Measurements from ENCODE around the gene HDAC4. TPM values are rescaled to one million over a fixed set of nuclear protein-coding genes. Genes with fewer than 3 reads are reported as not detected.

Gene HDAC4
- total and polyA plus RNA-seq, 9 of the 15 experiments (the other 6 are each of a cell fraction or from before 2014, with no cell fraction given), result 0.11 to 20.2 (median 4.0) TPM

DNA sequence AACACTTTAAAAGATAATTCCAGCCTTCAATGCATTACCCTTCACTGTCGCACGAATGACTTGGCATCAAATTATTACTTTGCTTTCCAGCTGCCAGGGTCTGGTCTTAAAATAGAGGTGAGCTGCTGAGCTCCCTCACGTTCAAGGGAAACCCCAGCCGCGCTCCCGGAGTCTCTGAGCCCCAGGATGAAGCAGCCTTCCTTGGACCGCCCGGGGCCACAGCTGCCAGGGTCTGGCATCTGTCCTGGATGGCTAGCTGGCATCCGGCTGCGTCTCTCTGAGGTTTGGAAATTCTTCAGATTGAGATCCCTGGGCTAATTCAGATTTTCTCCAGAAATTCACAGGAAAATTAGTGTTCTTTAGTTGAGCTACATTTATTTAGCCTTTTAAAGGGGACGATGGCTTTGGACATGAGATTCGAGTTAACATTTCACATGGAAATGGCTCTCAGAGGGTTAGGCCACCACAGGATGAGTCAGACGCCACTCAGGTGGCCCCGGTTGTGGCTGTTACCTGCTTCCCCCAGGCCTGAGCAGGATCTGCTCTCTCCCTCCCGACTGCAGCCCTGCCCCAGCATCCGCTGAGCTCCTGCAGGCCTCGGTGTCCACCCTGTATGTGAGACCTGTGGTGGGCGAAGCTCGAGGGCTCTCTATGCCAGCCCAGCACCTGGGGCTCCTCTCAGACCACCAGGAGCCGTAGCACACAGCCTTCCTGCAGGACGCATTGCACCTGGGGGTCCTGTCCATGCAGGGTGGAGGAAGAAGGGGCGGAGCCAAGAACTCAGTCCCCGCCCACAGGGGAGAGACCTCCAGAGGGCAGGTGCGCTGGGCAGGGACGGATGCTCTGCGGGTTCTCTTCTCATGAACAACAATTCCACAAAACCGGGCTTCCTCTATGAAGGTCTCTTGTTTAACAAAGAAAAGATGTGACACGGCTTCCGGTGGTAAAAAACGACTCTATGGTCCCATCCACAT, 297.4 kb downstream of the HDAC4 start (continued):
- TF ChIP-seq FOXJ3 (CRISPR knock-in tag; IDR thresholded peaks at IDR 0.05) (no peak), RBM25 (IDR thresholded peaks at IDR 0.05; ENCODE audit: low read depth, low read length, severe bottlenecking) (no peak), HDAC3 (IDR thresholded peaks at IDR 0.05; ENCODE audit: borderline replicate concordance, partially characterized antibody) (no peak)
- TF ChIP-seq, protein P1, sequence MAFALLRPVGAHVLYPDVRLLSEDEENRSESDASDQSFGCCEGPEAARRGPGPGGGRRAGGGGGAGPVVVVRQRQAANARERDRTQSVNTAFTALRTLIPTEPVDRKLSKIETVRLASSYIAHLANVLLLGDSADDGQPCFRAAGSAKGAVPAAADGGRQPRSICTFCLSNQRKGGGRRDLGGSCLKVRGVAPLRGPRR (CRISPR knock-in tag; IDR thresholded peaks at IDR 0.05), result no peak

DNA sequence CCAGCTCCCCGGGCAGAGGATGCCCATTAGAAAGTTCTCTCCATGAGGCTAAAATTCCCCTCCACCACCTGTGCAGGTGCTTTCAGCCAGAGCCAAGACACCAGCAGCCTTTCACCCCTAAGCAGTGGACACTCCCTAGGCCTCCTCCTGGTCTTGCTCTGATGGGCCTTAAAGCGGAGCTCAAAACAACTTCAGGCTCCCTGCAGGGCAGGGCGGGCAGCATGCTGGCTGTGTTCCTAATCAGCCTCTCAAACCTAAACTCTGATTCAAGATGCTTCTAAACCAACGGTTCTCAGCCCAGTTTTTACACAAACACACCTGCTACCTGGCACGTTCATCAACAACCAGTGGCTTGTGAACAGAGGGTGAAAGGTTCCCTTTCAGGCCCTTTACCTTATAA, 298.6 kb downstream of the HDAC4 start:
- POLR2A ChIA-PET, result interaction anchor here (0.6 kb wide), 1 partner anchor 35 kb away, joined by 3 read pairs; no protein-coding TSS in a partner anchor
- no peak overlapping the region for H3K27ac ChIP-seq (ENCODE audit: extremely low read depth, low read depth, low read length)
- H3K27me3 ChIP-seq (ENCODE audit: control insufficient read depth in 2 of 2, insufficient read depth in 2 of 2, low read length in 2 of 2), result no peaks in the 10 kb centered on the region
- no peak overlapping the region for H2AFZ ChIP-seq (ENCODE audit: low read depth, low read length)
- no peak for ATAC-seq
- DNase-seq (ENCODE audit: extremely low read depth in 1 of 4, low spot score in 3 of 4), result no peak
- H3K4me1 ChIP-seq (replicated peaks in 1 of 2; ENCODE audit: control insufficient read depth in 2 of 2, insufficient read depth in 2 of 2, low read length in 2 of 2), result peaks cover 0 to 3% of the 10 kb centered on the region in 2 experiments; a peak in 1 of 5 replicates
- FAIRE-seq, result no peak
- H3K9me1 ChIP-seq (ENCODE audit: control insufficient read depth, insufficient read depth, low read length), result no peaks in the 10 kb centered on the region
- TF ChIP-seq ZNF324 (CRISPR knock-in tag; IDR thresholded peaks at IDR 0.05) (no peak), GABPB1 (CRISPR knock-in tag; IDR thresholded peaks at IDR 0.05) (no peak), HEY1 (CRISPR knock-in tag; IDR thresholded peaks at IDR 0.05; ENCODE audit: borderline replicate concordance) (no peak)
- H3K9me3 ChIP-seq (replicated peaks; ENCODE audit: control insufficient read depth, insufficient read depth, low read depth, low read length), result no peaks in the 10 kb centered on the region
- H3K36me3 ChIP-seq (ENCODE audit: control insufficient read depth, insufficient read depth, low read length), result no peaks in the 10 kb centered on the region
- H3K9ac ChIP-seq (ENCODE audit: insufficient read depth in 1 of 2, low read depth in 2 of 2, low read length in 2 of 2), result no peak overlapping the region
- H3K4me2 ChIP-seq (ENCODE audit: insufficient read depth, low read length), result no peak overlapping the region
- CTCF ChIA-PET (ENCODE audit: low intra/inter-chr PET ratio), result no interaction called here
- H3K79me2 ChIP-seq (ENCODE audit: control insufficient read depth, insufficient read depth, low read length), result no peaks in the 10 kb centered on the region
- H3K4me3 ChIP-seq, result no peak overlapping the region
- intact Hi-C loops (cut with micrococcal nuclease) (no loop called here), in situ Hi-C loops (cut with MboI) (no loop called here)
- H4K20me1 ChIP-seq (replicated peaks; ENCODE audit: control insufficient read depth, insufficient read depth, low read length), result no peaks in the 10 kb centered on the region
- no TSS peak for BruUV-seq (replicated peaks)
- WGBS (ENCODE audit: insufficient coverage, low coverage, missing lambda C conversion rate), result 83% methylated on average over 2 of the region's 5 CpGs
